Rectal smooth muscle tissue (tissue), 1 donor: ENCODE measurements around the gene STAM.
A peak's percentile ranks its signal among the peaks of the same experiment; 100 is the strongest.

Experiments used
- H3K27ac ChIP-seq: one replicate; pipeline ENCODE4 v1.7.0; 2013; ENCODE audit warnings: low read depth, low read length, inconsistent platforms
- H3K27me3 ChIP-seq: one replicate; pipeline ENCODE4 v1.7.0; 2013; ENCODE audit warnings: low read length; ENCODE audit not compliant: control insufficient read depth, insufficient read depth
- H3K36me3 ChIP-seq: one replicate; pipeline ENCODE4 v1.7.0; 2013; ENCODE audit warnings: low read length; ENCODE audit not compliant: control insufficient read depth, insufficient read depth
- H3K4me1 ChIP-seq: one replicate; pipeline ENCODE4 v1.7.0; 2013; ENCODE audit warnings: low read length; ENCODE audit not compliant: control insufficient read depth, insufficient read depth
- H3K4me3 ChIP-seq: one replicate; pipeline ENCODE4 v1.7.0; 2013; ENCODE audit warnings: low read length
- H3K9ac ChIP-seq: one replicate; pipeline ENCODE4 v1.7.0; 2013; ENCODE audit warnings: low read length

Gene STAM

DNA sequence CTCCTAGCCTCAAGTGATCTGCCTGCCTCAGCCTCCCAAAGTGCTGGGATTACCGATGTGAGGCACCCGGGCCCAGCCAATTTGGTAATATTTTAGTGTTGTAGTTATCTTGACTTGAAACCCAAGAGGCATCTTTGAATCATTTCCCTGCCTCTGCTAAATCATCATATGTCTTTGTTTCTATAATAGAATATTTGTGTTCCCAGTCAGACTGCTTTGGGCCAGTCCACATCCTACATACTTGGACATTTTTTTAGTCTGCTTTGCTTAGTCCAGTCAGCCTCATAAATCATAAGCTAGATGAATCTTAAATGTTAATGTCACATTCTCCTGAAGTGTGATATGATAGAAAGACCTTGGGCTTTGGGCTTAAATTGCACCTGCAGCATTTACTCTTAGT, 5.9 kb downstream of the STAM start:
- Histone ChIP-seq H3K4me1 (peaks cover 10% of the 10 kb centered on the region), H3K36me3 (no peaks in the 10 kb centered on the region), H3K27me3 (no peaks in the 10 kb centered on the region), H3K4me3 (no peak overlapping the region), H3K9ac (no peak overlapping the region), H3K27ac (no peak overlapping the region)

DNA sequence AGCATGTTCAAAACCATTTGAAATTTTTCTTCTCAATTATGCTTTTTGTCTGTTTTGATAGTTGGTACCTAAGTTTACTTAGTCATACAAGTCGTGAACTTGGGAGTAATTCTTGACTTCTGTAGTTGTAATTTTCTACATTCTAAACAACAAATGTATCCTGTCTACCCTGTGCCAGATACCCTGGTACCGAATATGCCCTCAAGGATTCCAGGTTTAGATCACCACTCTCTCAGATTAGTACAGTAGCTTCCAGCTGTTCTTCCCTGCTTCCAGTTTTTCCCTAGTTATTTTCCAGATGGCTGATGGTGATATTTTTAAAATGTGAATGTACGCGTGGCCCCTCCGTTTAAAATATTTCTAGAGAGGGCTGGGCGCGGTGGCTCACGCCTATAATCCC, 6.5 kb downstream of the STAM start:
- H3K36me3 ChIP-seq = no peaks in the 10 kb centered on the region
- H3K4me1 ChIP-seq = peaks cover 7% of the 10 kb centered on the region
- no peak overlapping the region for H3K27ac ChIP-seq
- H3K27me3 ChIP-seq = no peaks in the 10 kb centered on the region
- H3K9ac ChIP-seq = no peak overlapping the region
- no peak overlapping the region for H3K4me3 ChIP-seq

DNA sequence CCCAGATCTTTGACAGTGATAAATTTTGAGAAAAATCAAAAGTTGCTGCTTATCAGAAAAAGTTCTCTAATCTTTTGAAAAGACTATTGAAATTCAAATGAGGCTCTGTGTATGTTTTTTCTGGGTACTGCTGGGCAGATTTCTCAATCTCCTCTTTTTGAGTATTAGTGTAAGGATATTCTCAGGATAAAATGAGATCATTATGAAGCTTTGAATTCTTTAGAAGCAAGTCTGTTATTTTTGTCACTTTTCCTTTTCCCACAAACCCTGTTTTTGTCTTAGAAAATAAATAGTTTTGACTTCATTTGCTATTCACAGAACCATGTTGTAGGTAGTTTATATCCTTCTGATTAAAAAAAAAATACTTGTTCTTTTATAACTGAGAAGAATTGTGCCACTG, 7.9 kb downstream of the STAM start:
- H3K9ac ChIP-seq = no peak overlapping the region
- H3K4me1 ChIP-seq = no peaks in the 10 kb centered on the region
- peaks cover 2% of the 10 kb centered on the region for H3K36me3 ChIP-seq
- H3K27ac ChIP-seq = no peak overlapping the region
- H3K4me3 ChIP-seq = no peak overlapping the region
- no peaks in the 10 kb centered on the region for H3K27me3 ChIP-seq

DNA sequence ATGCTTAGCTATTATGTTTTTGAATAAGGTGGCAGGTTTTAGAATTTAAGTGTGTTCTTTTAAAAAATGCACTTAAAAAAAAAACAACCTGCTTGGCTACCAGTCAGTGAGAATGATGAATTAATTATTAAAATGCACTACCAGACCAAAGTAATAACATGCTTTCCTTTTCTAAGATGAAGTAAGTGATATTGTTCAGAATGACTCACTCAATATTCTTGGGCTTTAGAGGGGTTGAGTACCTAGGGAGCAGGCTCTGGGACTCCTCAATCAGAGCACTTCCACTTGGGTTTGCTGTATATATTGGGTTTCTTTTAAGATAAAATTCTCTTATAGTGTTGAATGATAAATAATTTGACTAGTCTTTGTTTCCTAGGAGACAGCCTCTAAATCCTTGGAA, 8.6 kb downstream of the STAM start:
- H3K27me3 ChIP-seq = no peaks in the 10 kb centered on the region
- H3K9ac ChIP-seq = no peak overlapping the region
- H3K4me1 ChIP-seq = no peaks in the 10 kb centered on the region
- no peak overlapping the region for H3K4me3 ChIP-seq
- no peak overlapping the region for H3K27ac ChIP-seq
- peaks cover 2% of the 10 kb centered on the region for H3K36me3 ChIP-seq

DNA sequence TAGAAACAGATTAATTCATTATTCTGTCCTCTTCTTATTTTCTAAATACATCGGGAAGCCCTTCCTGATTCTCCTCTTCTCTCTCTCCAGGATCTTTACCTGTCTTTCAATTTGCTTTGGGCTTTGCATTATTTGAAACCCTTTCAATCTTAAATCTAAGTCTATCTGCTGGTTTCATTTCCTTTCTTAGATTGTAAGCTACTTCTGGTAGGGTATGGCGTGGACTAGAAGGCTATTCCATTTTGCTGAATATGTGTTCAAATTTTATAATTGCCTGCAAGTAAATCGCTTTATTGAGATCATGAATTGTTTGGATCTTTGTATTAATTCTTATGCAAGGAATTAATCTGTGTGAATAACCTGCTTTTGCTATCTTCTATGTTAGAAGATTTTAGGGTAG, 11.1 kb downstream of the STAM start:
- Histone ChIP-seq H3K4me3 (no peak overlapping the region), H3K27ac (no peak overlapping the region), H3K36me3 (peaks cover 2% of the 10 kb centered on the region), H3K27me3 (no peaks in the 10 kb centered on the region), H3K9ac (no peak overlapping the region), H3K4me1 (no peaks in the 10 kb centered on the region)

DNA sequence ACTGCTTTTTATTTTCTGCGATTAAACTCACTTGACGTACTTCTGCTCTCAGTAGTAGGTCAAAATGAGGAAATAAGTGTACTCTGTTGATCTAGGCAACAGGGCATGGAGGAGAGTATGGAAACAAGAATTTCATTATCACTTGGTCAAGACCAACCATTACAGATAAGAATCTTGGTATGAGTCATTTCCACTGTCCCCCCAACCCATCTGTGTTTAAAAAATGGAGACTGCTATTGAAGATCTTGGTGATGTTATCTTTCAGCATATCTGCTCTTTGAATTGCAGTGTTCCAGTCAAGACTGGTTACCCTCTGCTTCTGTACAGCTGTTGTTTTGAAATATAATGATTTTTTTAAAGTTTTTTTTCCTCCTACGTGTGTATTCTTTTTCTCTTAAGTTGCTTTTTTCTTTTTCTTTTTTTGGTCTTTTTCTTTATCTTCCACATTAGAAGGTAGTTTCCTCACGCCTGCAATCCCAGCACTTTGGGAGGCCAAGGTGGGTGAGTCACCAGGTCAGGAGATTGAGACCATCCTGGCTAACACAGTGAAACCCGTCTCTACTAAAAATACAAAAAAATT, 11.7 kb downstream of the STAM start:
- Histone ChIP-seq H3K36me3 (peaks cover 2% of the 10 kb centered on the region), H3K27me3 (no peaks in the 10 kb centered on the region), H3K9ac (no peak overlapping the region), H3K4me3 (no peak overlapping the region), H3K27ac (no peak overlapping the region), H3K4me1 (no peaks in the 10 kb centered on the region)

DNA sequence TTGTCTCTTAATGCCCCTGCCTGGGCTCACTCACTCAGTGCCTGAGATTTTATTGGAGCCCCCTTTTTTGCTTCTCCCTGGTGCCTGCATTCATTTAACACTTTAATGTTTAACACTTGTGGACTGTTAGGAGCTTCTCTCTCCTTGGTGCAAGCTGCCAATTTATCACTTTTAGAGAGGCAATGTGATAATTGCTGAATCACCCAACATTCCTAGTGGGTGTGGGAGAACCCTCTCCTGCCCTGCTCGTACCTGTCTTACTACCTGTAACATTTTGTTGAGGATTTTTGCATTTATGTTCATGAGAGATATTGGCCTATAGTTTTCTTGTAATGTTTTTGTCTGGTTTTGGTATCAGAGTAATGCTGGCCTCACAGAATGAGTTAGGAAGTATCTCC, 13.2 kb downstream of the STAM start:
- Histone ChIP-seq H3K4me1 (no peaks in the 10 kb centered on the region), H3K4me3 (no peak overlapping the region), H3K27me3 (no peaks in the 10 kb centered on the region), H3K9ac (no peak overlapping the region), H3K36me3 (peaks cover 2% of the 10 kb centered on the region), H3K27ac (no peak overlapping the region)

DNA sequence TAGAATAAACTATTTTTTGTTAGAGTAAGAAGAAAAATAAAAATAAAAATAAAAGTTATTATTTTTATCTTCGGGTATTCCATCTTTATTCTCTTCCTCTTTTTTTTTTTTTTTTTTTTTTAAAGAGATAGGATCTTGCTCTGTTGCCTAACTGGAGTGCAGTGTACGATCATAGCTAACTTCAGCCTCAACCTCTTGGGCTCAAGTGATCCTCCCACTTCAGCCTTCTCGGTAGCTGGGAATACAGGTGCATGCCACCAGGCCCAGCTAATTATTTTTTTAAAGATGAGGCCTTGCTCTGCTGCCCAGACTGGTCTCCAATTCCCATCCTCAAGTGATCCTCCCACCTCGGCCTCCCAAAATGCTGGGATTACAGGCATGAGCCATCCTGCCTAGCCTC, 15.4 kb downstream of the STAM start:
- Histone ChIP-seq H3K36me3 (peaks cover 2% of the 10 kb centered on the region), H3K4me1 (no peaks in the 10 kb centered on the region), H3K9ac (no peak overlapping the region), H3K4me3 (no peak overlapping the region), H3K27ac (no peak overlapping the region), H3K27me3 (no peaks in the 10 kb centered on the region)

DNA sequence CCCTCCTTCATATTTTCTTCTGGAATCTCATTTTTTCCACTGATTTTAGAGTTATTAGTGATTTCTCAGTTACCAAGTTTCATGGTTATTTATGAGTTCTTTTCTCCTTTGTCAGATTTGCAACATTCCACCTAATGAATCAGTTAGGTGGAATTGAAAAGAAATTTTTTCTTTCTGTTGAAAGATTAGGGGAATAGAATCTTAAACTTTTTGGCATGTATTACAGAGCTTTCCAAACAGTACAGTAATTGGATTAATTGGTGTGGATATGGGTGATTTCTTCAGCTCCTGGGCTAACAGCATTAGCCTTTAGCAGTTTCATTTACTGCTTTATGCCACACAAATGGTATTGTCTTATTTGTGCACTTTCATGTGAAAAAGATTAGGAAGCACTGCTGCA, 17.0 kb downstream of the STAM start:
- H3K27ac ChIP-seq = no peak overlapping the region
- H3K9ac ChIP-seq = no peak overlapping the region
- no peaks in the 10 kb centered on the region for H3K36me3 ChIP-seq
- no peak overlapping the region for H3K4me3 ChIP-seq
- no peaks in the 10 kb centered on the region for H3K27me3 ChIP-seq
- H3K4me1 ChIP-seq = peaks cover 3% of the 10 kb centered on the region

DNA sequence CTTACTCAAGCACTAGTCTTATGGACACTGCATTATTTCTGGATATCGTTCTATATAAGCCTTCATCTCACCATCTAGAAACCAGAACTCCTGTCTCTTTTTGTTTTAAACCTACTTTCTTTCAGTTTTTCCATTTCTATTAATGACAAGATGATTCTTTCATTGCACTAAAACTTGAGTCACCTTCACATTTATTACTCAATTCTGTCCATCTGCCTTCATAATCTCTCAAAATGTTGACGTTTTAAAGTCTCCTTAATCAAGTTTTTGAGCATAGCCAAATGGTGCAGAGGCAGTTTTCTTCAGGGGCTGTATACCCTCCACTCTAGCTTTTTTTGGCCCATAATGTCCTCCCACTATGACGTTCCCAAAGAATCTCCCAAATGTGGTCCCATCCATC, 17.6 kb downstream of the STAM start:
- Histone ChIP-seq H3K9ac (no peak overlapping the region), H3K4me1 (peaks cover 3% of the 10 kb centered on the region), H3K36me3 (no peaks in the 10 kb centered on the region), H3K4me3 (no peak overlapping the region), H3K27me3 (no peaks in the 10 kb centered on the region), H3K27ac (no peak overlapping the region)

DNA sequence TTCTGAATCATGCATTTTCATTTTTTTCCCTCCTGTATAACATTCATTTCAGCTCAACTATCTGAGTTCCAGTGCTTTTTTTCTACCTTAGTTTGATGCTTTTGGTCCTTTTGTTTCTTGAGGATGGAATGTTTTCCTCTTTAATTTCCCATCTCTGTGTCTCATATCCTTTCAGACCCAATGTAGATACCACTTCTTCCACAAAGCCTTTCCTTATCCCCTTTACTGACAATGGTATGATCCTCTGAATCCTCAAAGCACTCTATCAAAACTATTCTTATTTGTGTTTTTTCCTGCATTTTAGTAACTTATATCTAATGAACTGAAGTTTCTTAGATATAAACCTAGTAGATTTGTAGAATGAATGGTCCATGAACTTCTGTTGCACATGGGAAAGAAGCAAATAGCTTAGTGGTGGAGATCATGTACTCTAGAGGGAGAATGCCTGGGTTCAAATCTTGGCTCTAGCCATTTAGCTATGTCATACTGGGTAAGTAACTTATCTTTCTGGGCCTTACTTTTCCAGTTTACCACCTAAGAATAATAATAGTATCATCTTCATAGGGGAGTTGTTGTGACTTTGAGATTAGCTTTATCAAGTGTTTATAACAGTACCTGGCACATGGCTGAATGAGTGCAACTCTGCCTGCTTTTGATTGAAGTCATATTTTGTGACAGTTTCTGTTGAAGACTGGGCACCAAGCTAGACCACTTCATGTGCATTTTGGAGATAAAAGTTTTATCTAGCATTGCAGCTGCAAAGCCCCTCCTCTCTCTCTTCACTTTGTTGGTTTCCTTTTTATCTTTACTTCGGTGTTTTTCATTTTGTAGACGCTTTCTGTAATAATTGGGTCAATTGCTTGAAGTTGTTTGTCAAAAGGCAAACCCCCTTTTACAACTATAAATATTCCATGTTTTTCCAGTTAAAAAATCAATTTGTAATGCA, 18.5 kb downstream of the STAM start:
- peaks cover 3% of the 10 kb centered on the region for H3K4me1 ChIP-seq
- H3K4me3 ChIP-seq = no peak overlapping the region
- H3K9ac ChIP-seq = no peak overlapping the region
- H3K27me3 ChIP-seq = no peaks in the 10 kb centered on the region
- H3K27ac ChIP-seq = no peak overlapping the region
- no peaks in the 10 kb centered on the region for H3K36me3 ChIP-seq

DNA sequence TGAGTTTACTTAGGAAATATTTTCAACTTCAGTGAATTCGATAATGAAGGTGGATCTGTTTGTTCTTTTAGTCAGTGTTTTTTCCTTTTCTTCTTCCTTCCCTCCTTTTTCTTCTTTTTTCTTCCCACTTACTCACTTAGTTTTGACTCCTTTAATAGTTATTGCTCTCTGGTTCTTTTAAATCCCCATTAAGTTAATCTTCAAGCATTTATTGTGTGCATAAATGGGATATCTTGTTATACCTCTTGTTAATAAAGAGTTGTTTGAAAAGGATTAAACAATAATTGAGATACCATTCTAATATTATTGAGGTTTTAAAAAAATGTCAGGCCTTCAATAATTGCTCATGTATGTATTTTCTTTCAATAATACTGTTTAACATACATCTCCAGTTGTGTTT, 19.5 kb downstream of the STAM start:
- H3K4me3 ChIP-seq = no peak overlapping the region
- H3K27me3 ChIP-seq = no peaks in the 10 kb centered on the region
- H3K9ac ChIP-seq = no peak overlapping the region
- peaks cover 3% of the 10 kb centered on the region for H3K4me1 ChIP-seq
- no peaks in the 10 kb centered on the region for H3K36me3 ChIP-seq
- no peak overlapping the region for H3K27ac ChIP-seq

DNA sequence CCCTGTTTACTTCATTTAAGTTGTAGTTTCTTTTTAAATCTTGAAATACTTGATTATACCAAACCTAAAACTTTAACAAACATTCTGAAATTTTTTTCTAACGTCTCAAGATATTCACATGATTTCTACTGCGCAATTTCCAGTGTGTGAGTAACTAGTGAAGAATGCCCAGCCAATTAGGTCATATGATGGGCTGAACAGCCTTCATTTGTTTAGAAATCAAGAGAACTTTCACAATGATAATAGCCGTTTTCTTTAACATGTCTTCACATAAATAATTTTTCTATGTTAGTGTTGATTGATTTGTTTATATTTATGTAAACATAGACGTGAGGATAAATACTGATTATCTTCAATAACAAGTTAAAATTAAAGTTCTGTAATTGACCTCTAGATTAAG, 21.8 kb downstream of the STAM start:
- no peaks in the 10 kb centered on the region for H3K36me3 ChIP-seq
- no peaks in the 10 kb centered on the region for H3K27me3 ChIP-seq
- H3K4me3 ChIP-seq = no peak overlapping the region
- H3K4me1 ChIP-seq = peaks cover 3% of the 10 kb centered on the region
- H3K9ac ChIP-seq = no peak overlapping the region
- peak overlapping the region; percentile 63 for H3K27ac ChIP-seq
